NOMO-1 (cell line): ENCODE results near the gene PES1.
"Not testable (repeated sequence)": the region's sequence is repeated elsewhere in the genome, so short reads cannot be mapped to it uniquely, and the experiment has no call there.

Experiments used
- DNase-seq, 2 experiments: peaks; one replicate each; lab custom pipeline; 2025; ENCODE audit not compliant: unreplicated experiment in 2 of 2; lab: John Stamatoyannopoulos, UW

Gene PES1

DNA sequence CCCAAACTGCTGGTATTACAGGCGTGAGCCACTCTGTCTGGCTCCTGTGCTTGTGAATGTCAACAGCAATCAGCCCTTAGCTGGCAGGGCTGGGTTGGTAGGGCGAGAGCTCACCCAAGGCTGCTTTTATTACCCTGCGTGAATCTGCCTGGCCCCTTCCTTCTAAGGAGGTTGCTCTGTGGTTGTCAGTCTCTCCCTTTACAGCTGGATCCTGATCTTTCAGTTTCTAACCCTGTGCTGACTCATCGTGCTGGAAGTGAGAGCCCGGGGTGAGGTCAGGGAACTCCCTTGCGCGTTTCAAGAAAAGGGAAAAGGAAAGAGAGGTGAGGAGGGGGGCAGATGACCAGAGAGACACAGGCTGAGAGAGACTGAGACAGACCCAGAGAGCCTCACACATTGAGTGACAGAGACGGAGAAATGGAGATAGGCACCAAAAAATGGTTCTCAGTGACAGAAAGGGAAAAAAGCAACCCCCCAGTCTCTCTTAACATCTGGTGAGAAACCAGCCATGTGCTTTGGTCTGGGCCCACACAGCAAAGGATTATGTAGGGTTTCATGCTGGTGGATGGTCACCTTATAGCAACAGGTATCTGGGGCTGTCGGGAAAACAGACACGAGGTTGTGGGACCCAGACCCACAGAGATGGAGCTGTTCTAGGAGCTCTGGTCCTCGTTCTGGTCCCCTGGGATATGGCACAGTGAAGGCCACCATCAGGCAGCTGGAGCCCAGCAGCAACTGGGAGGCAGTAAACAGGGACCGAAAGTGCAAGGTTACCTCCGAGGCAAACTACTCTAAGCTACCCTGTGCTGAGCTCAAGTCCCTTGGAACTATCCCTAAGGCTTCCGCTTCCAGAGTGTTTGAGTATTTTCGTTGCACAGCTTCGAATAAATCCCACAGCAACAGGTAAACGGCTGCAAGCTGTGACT, 17.8 kb upstream of the PES1 start:
- DNase-seq, result peak; percentile 77 to 89

DNA sequence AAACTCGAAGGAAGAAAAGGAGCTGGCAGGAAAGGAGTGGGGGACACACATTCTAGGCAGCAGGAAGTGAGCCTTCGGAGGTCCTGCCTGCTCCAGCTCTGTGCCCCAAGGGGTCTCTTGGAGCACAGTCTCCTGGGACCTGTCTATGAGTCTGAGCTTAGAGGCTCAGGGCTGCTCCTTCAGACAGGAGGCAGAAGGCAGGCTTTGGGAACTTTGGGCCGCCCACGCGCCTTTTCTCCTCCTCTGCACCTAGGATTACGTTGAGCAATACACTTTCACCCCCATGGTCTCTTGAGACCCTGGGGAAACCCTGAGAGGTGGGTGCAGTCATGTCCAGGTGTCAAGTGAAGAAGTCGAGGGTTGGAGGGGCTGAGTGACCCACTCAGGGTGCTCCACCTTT, 16.2 kb upstream of the PES1 start:
- DNase-seq, result no peak

DNA sequence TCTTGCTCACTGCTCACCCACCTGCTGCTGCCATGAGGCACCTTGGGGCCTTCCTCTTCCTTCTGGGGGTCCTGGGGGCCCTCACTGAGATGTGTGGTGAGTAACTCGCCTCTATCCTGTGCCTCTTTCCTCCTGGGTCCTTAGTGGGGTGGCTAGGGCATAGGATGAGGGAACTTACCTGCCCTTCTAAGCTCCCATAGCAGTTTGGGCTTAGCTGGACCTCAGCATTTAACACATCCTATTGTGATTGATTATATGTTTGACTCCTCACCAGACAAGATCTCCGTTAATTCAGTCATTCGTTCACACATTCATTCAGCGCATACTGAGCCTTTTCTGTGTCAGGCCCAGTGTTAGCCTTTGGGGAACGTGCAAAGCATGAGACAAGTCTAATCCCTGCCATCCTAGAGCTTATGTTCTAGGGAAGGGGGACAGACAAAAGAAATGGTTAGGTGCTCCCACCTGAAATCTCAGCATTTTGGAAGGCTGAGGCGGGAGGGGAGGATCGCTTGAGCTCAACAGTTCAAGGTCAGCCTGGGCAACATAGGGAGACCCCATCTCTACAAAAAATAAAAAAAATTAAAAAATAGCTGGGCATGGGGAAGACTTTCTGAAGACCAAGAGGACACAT, 15.7 kb upstream of the PES1 start:
- no peak for DNase-seq

DNA sequence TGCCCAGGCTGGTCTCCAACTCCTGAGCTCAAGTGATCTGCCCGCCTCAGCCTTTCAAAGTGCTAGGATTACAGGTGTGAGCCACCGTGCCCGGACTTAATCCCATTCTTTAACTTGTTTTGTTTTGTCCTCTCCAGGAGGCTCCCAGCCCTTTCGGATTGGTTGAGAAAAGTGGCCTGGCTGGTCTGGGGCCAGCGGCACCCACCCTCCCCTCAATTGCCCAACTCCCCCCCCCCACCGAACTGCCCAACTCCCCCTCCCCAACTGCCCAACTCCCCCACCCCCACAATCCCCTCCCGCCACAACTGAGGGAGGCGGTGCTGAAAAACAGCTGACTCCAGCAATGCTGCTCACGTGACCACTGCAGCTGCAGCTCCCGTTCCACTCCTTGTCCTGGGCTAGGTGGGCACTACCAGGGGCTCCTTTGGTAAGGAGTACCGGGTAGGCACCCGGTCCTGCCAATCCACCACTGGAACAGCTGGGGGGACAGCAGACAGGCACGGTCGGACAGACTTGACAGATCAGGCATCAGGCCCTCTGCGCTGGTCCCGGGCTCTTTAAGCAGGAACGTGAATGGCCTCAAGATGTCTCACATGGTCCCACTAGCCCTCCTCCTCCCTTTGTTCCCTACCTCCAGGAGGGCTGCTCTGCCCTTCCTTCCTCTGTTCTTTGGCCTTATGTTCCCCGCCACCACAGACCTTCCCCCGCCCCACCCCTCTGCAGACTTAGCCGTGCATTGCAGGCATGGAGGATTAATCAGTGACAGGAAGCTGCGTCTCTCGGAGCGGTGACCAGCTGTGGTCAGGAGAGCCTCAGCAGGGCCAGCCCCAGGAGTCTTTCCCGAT, 15.0 kb upstream of the PES1 start, which contains the start of gene TCN2:
TCN2 (plus strand) TSS at position 720 of the 845 bp plus-strand sequence. CDS start 158 bp downstream, outside the sequence.
- peak; percentile 48 to 52 for DNase-seq

DNA sequence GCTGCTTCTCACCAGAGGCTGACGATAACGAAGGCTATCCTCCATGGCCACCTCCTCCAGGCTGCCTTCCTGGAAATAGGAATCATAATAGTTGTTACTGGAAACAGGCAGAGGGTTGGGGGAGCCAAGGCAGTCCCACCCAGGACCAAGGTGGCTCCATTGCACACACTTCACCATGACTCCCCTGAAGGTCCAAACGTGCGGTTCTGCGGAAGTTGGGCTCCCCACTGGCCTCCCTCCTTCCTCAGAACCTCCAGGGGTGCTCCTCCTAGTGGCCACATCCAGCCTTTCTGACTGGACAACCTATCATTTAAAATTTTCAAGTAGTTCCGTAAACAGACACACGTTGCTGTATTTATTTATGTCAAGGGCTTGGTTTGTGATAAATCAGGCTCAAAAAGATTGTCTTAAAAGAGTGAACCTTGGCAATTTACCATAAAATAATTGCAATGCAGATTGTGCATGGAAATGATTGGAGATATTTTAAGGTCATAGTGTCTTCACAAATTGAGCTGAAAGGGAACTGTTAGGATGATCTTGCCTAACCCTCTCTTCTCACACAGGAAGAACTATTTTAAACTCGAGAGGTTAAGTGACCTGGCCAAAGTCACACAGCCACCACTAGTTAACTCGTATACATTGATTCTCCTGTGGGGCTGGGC, 13.9 kb upstream of the PES1 start:
- peak; percentile 46 to 71 for DNase-seq

DNA sequence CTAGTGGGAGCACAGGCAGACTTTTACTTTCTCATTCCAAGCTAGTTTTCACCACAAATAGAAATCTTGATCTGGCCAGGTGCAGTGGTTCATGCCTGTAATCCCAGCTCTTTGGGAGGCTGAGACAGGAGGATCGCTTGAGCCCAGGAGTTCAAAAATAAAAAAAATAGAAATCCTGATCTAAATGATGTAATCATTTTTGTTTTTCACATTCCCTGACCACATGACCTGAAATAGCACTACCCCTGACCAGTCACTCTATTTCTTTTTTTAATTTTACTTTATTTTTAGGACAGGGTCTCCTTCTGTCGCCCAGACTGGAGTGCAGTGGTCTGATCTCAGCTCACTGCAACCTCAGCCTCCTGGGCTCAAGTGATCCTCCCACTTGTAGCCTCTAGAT, 13.0 kb upstream of the PES1 start:
- no peak for DNase-seq

DNA sequence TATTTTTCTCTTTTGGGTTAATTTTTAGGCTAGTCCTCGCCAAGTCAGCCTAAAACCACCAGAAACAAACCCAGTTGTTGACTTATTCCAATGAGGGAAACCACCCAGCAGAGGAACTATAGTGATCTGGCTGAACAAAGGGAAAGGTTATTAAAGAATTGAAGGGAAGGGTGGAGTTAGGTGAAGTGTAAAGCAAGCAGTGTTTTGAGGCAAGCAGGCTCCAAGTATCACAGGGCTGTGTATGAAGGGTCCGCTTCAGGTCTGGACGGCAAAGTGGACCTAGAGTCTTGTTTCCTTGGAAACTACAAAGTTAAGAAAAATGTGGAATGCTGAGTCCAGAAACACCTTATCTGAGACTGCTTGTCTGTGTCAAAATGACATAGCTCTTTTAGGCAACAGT, 12.1 kb upstream of the PES1 start:
- no peak for DNase-seq

DNA sequence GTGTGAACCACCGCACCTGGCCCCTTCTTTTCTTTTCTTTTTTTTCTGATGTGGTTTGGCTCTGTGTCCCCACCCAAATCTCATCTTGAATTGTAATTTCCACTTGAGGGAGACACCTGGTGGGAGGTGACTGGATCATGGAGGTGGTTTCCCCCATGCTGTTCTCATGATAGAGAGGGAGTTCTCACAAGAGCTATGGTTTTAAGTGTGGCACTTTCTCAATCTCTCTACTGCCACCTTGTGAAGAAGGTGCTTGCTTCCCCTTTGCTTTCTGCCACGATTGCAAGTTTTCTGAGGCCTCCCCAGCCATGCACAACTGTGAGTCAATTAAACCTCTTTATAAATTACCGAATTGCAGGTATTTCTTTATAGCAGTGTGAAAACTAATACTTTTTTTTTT, 10.3 kb upstream of the PES1 start:
- DNase-seq, result peak; percentile 5 to 49

DNA sequence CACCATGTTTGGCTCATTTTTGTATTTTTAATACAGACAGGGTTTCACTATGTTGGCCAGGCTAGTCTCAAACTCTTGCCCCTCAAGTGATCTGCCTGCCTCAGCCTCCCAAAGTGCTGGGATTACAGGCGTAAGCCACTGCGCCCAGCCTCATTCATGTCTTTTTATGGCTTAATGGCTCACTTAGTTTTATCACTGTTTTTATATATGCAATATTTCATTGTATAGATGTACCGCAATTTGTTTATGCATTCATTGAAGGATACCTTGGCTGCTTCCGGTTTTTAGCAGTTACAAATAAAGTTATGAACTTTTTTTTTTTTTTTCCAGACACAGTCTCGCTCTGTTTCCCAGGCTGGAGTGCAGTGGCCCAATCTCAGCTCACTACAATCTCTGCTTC, 9.8 kb upstream of the PES1 start:
- DNase-seq, result no peak

DNA sequence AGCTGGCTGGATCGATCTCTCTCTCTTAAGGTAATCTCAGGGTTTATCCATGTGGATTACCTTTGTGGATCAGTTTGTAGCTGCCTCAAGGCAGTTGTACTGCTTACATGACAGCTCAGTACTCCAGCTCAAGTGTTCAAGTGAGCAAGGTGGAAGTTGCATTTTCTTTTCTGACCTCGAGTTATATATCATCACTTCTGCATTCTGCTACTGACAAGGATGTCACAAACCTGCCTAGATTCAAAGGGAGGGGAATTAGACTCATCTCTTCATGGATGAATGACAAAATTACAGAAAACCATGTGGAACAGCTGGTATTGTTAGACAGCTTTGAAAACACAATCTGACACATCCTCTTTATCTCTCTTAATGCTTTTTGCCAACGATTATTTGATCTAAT, 9.2 kb upstream of the PES1 start:
- peak; percentile 4 to 65 for DNase-seq

DNA sequence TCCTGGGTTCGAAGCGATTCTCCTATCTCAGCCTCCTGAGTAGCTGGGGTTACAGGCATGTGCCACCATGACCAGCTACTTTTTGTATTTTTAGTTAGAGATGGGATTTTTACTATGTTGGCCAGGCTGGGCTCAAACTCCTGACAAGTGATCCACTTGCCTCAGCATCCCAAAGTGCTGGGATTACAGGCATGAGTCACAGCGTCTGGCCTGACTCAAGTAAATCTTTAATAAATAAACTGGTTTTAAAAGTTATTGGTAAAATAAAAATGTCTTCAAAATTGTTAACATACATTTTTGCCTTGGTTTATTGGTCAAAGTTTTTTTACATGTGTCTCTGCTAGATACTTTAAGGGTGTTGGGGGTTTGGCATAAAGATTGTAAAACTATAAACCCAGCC, 7.3 kb upstream of the PES1 start:
- no peak for DNase-seq

DNA sequence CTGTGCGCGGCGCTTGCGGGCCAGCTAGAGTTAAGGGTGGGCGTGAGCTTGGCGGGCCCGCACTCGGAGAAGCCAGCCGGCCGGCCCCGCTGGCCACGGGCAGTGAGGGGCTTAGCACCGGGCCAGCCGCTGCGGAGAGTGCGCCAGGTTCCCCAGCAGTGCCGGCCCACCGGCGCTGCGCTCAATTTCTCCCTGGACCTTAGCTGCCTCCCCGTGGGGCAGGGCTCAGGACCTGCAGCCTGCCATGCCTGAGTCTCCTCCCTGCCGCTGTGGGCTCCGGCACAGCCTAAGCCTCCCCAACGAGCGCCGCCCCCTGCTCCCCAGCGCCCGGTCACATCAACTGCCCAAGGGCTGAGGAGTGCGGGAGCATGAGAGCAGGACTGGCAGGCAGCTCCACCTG, 5.2 kb upstream of the PES1 start:
- DNase-seq, result no peak

DNA sequence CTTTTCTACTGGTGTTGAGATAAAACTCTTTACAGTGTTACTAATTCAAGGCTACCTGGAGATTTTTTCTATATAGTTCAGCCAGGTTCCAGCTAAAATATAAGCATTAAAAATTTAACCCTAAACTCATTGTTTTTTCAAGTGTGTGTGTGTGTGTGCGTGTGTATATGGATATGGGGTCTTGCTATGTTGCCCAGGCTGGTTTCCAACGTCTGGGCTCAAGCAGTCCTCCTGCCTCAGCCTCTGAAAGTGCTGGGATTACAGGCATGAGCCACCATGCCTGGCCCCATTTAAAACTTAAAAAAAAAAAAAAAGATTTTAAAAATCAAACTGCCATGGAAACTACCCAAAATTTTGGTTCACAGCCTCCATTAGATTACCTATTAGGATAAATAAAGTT, 4.5 kb upstream of the PES1 start:
- no peak for DNase-seq

DNA sequence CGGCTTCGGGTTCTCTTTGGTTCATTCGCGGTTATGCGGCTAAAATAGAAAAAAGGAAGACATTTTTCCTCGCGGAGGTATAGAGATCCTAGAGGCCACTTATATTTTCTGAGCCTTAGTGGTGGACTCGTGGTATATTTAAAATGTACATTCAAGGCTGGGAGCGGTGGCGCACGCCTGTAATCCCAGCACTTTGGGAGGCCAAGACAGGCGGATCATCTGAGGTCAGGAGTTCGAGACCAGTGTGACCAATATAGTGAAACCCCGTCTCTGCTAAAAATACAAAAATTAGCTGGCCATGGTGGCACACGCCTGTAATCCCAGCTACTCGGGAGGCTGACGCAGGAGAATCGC, 627 bp upstream of the PES1 start:
- not testable (repeated sequence) for DNase-seq

DNA sequence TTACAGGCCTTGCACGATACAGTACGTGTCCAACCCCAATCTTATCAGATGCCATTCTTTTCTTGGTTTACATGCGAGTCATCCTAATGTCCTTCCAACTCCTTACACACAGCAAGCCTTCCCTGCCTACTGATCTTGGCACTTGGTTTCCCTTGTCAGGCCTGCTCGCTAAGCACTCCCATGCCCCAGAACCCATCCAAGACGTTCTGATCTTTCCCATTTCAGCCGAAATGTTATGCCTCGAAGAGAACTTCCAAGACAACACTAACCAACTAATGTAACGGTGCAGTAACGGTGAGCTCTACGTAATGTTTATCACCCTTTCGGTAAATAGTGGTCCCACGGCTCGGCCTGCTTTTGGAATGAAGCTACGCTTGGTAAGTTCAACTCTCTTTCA, 521 bp downstream of the PES1 start:
- DNase-seq, result no peak

DNA sequence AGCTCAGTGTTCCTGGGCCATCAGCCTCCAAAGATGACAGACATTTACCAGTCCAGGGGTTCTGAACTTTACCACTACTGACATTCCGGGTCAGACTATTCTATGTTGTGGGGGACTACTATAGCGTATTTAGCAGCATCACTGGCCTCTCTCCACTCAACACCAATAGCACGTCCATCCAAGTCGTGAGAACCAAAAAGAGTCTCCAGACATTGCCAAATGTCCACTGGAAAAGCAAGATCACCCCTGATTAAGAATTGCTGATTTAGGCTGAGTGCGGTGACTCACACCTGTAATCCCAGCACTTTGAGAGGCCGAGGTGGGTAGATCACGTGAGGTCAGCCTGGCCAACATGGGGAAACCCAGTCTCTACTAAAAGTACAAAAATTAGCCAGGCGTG, 5.3 kb downstream of the PES1 start:
- no peak for DNase-seq

DNA sequence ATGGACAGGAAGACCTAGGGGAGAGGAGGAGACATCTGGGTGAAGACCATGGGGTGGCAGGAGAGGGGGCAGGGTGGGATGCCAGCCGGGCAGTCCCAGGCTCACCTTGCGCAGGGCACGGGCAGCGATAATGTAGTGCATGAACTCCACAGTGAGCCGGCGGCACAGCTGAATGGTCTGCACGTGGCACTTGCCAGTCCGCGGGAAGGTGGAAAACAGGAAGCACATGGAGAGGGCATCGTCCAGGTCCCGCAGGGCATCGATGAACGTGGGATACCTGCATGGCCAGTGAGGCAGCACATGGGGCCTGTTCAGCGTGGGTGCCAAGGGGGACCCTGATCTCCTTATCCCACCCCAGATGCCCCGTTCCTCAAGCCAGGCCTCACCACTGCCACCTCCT, 7.3 kb downstream of the PES1 start:
- DNase-seq, result no peak

DNA sequence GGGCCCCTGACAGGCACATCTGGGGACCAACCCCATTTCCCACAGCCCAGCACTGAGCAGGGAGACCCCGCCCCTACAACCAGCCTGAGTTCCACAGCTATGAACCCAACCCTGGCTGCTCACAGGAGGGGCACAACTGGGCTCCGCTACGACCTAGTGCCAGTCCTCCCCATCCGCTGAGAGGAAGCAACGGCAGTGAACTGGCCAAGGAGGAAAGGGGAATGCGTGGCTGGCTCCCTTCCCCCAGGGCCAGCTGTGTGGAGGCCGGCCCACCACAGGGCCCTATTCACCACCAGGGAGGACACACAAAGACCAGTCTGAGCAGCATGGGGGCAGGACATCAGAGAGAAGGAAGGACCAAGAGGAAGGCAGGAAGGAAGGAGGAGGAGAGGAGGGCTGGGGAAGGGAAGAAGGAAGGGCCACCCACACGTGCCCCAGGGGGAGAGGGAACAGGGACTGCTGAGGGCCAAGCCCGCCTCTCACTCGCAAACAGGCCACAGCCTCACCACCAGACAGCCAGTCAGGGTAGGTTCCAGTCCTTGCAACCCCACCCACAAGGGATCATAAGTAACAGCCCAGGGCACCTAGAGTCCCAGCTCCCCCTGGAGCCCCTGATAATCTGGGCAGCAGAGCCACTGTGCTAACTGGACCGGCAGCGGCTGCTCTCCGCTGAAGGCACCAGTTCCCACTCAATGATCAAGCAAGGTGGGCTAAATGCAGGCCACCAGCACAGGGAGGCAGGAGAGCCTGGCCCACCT, 8.7 kb downstream of the PES1 start:
- no peak for DNase-seq

DNA sequence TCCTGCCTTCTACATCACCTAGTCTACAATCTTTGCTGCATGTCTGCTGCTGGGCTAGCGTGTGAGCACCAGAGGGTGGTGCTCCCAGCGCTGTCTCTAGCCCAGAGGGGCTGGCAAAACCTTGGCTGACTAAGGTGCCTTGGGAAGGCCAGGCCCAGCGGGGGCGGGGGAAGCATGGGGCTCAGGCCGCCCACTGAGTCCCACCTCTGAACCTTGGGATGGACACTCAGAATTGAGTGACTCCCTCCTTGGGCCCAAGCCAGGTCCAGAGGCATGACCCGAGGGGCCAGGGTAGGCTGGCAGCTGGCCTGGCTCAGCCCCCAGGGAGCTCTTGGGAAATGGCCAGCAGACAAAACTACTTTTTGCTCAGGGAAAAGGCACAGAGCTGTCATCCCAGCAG, 9.7 kb downstream of the PES1 start:
- no peak for DNase-seq

DNA sequence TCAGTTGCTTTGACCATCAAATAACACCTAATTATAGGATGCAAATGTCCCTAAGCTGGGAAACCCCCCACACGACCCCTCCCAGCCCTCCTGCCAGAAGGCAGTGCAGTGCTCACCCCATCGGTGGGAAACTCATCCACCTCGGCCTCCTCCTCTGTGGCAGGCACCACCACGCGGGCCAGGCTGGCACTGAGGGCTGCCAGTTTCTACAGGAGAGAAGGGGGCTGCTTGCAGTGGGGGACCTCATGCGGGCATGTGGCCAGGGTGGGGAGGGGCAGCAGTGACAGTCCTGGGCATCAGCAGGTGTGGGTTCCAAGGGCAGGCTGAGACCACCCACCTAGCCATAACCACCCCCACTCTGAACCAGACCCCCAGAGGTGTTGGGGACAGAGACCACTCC, 10.8 kb downstream of the PES1 start:
- no peak for DNase-seq
